Glomerular visceral epithelial cell (primary cell): Measurements from ENCODE around the gene PNLIPRP2.

Experiments
- DNase-seq: peaks from one replicate; pipeline ENCODE4 v3.0.0-alpha.2; 2016; ENCODE audit errors: extremely low spot score

PNLIPRP2 gene

GRCh38 chr10:116612107-116612769, 8.5 kb upstream of the PNLIPRP2 start:
- no peak for DNase-seq

GRCh38 chr10:116613471-116613870, 7.3 kb upstream of the PNLIPRP2 start:
- no peak for DNase-seq

GRCh38 chr10:116614796-116615195, 6.0 kb upstream of the PNLIPRP2 start:
- no peak for DNase-seq

GRCh38 chr10:116615199-116615776, 5.5 kb upstream of the PNLIPRP2 start:
- DNase-seq: no peak

GRCh38 chr10:116621476-116621875, 723 bp downstream of the PNLIPRP2 start:
- no peak for DNase-seq

- no peak for DNase-seq
Observed at GRCh38 chr10:116621934-116622655, 1.3 kb downstream of the PNLIPRP2 start.

GRCh38 chr10:116625845-116626244, 5.1 kb downstream of the PNLIPRP2 start:
- no peak for DNase-seq

GRCh38 chr10:116626815-116627214, 6.1 kb downstream of the PNLIPRP2 start:
- DNase-seq: no peak

GRCh38 chr10:116627386-116627933, 6.7 kb downstream of the PNLIPRP2 start:
- DNase-seq: peak; percentile 45

GRCh38 chr10:116629340-116629739, 8.6 kb downstream of the PNLIPRP2 start:
- no peak for DNase-seq

GRCh38 chr10:116630020-116630419, 9.3 kb downstream of the PNLIPRP2 start:
- no peak for DNase-seq

GRCh38 chr10:116631871-116632295, 11.1 kb downstream of the PNLIPRP2 start:
- no peak for DNase-seq

GRCh38 chr10:116632596-116633215, 12.0 kb downstream of the PNLIPRP2 start:
- DNase-seq: no peak

- DNase-seq: no peak
Observed at GRCh38 chr10:116633216-116633600, 12.5 kb downstream of the PNLIPRP2 start.

- DNase-seq: no peak
Observed at GRCh38 chr10:116634126-116634975, 13.6 kb downstream of the PNLIPRP2 start.

- DNase-seq: no peak
Observed at GRCh38 chr10:116636385-116636784, 15.6 kb downstream of the PNLIPRP2 start.

- DNase-seq: no peak
Observed at GRCh38 chr10:116636976-116637375, 16.2 kb downstream of the PNLIPRP2 start.

GRCh38 chr10:116637830-116638229, 17.1 kb downstream of the PNLIPRP2 start:
- no peak for DNase-seq

GRCh38 chr10:116646502-116646901, 25.7 kb downstream of the PNLIPRP2 start:
- DNase-seq: no peak

GRCh38 chr10:116648903-116649302, 28.1 kb downstream of the PNLIPRP2 start:
- no peak for DNase-seq

GRCh38 chr10:116653885-116654284, 33.1 kb downstream of the PNLIPRP2 start:
- DNase-seq: no peak
